ENCODE data around the gene EXT2.

- TF ChIP-seq POLR2A (IDR thresholded peaks at IDR 0.05), result no peak
- TF ChIP-seq CTCF (IDR thresholded peaks at IDR 0.05 in 4 of 5, conservative IDR thresholded peaks at IDR 0.05 in 1 of 5), result no peak
Observed at GRCh38 chr11:44046182-44046581, 49.3 kb upstream of the EXT2 start.
